DMS79 treated with DMSO at 0.1 percent for 48 hours (cell line): ENCODE measurements around the gene RCN1.
"Not testable (repeated sequence)": the region's sequence is repeated elsewhere in the genome, so short reads cannot be mapped to it uniquely, and the experiment has no call there.

Experiments
- DNase-seq: peaks from one replicate; lab custom pipeline; 2025; lab: John Stamatoyannopoulos, UW

RCN1 gene

GRCh38 chr11:32113200-32113919 lies 22.5 kb downstream of the RCN1 start:
- DNase-seq, result no peak

GRCh38 chr11:32113920-32114203 lies 23.0 kb downstream of the RCN1 start:
- no peak for DNase-seq

DNA sequence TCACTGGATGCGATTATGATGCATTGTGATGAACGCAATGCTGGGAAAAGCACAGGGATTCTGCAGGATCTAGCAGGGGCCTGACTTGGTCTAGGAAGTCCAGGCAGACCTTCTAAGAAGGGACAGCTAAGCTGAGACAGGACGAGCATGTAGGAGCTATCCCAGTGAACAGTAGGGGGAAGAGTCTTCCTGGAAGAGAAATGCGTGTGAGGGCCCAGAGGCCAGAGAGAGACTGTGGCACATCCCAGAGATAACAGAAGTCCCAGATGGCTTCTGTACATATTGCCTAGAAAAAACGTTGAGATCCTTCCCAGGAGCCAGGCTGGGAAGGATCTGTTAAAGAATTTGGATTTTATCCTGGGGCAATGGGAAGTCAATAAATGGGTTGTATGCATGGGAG lies 24.6 kb downstream of the RCN1 start:
- no peak for DNase-seq

DNA sequence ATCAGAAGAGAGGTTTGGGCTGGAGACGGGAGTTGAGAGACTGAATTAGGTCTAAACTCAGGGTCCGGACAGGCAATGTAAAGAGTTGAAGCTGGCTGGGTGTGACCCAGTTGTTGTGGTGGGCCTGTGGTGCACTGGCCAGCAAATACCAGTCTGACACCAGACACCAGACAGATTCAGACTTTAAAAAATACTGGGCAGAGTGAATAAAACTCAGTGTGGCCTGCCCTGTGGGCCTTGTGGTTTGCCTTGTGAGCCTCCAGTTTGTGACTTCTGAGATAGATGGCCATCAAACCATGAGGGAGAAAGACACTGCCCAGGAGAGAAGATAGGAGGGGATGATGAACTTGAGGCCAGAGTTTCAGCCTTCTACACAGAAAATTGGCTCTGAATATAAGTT lies 25.8 kb downstream of the RCN1 start:
- no peak for DNase-seq

- DNase-seq, result no peak
Observed at GRCh38 chr11:32118025-32118974, 27.4 kb downstream of the RCN1 start.

GRCh38 chr11:32119139-32119538 lies 28.3 kb downstream of the RCN1 start:
- DNase-seq, result not testable (repeated sequence)

GRCh38 chr11:32121012-32121411 lies 30.1 kb downstream of the RCN1 start:
- DNase-seq, result no peak

DNA sequence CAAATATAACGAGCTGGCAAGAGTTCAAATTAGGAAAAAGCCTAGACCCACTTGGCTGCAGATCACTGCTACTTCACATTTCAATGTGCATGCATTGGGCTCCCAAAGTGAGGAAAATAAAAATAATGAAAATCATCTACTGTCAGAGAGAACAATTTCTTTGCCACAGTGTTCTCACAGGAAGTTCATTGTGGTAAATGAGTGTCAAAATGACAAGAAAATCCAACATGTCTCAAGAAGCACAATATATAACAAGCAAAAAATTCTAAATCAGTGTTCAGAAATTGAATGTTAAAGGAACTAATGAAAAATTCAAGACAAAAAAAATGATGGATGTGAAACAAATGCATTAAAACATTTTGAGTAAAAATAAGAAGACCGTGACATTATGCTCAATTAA lies 31.3 kb downstream of the RCN1 start:
- no peak for DNase-seq

DNA sequence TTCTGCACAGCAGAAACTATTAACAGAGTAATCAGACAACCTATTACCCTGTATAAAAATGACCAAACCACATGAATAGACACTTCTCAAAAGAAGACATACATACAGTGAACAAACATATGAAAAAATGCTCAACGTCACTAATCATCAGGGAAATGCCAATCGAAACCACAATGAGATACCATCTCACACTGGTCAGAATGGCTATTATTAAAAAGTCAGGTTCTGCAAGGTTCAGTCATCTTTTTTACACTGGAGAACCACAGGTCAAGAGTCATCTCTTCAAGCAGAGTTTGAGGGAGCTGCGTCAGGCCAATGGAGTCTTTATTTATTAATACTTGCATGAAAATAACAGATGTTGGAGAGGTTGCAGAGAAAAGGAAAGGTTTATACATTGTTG lies 40.4 kb downstream of the RCN1 start:
- no peak for DNase-seq

DNA sequence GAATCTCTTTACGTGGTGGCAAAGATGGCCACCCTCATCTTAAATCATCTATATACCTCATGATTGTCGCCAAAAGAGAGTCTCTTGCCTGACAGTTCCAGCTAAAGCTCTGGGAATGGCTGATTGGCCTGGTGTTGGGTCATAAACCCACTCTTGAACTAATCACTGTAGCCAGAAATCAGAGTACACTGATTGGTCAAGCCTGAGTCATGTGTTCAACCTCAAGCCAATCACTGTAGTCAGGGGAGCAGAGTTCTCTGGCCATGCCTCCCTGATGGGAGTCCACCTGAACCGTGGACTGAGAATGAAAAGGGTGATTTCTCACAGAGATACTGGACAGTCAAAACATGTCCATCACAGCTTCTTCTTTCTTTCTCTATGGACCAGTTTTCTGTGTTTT lies 45.8 kb downstream of the RCN1 start:
- DNase-seq, result no peak

GRCh38 chr11:32137263-32137662 lies 46.4 kb downstream of the RCN1 start:
- DNase-seq, result no peak

DNA sequence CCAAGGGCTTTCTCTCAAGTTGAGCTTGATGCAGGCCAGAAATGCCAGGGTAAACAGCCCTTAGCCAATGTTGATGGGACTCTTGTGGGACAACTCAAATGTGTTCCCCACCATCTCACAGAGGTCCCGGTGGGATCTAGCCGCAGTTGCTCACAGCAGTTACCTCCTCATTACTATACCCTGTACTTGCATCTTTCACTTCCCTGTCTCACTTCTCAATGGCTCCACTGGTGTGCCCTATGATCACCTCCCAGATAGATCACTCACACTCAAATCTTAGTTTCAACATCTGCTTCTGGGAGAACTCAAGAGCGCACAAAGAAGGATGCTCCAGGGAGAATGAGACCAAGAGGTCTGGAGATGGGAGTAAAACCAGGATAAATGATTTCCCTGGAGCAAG lies 47.0 kb downstream of the RCN1 start:
- DNase-seq, result no peak

DNA sequence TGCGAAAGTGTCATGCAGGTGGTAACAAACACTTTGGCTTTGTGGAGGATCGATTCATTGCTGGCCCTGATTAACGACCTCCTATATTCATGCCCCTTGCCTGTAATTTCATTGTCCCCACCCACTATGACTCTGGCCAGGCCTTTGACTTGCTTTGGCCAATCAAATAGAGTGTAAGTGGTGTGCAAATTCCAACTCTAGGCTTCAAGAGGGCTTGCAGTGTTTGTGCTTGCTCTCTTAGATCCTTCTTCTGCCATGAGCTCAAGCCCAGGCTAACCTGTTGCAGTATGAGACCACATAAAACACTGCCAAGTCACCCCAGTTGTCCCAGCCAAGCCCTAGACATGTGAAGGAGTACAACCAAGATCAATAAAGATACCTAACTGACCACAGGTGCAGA lies 48.0 kb downstream of the RCN1 start:
- DNase-seq, result no peak

DNA sequence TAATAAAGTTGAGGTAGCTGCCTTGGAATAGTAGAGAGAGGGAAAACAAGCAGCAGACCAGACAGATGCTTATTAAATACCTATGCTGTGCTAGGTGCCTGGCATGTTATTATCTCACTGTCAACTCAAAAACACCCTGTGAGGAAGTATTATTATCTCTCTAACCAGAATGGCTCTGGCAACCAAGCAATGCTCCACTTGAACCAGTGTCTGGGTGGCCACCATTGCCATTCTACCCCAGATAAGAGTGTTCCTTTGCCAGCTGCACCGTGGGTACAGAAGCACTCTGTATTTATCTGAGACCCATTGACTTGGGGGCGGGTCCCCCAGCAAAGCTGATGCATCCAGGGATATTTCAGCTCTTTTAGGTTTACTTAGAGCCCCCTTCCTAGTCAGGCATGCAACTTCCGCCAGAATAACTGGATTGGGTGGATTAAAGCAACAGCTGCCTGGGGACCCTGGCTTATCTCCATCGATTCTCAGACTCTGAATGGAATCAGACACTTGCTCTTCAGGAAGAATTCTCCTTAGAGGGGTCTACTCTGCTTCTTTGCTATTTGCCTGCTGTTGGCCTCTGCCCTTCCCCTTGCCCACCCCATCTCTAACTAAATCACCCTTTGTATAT lies 49.1 kb downstream of the RCN1 start:
- no peak for DNase-seq

DNA sequence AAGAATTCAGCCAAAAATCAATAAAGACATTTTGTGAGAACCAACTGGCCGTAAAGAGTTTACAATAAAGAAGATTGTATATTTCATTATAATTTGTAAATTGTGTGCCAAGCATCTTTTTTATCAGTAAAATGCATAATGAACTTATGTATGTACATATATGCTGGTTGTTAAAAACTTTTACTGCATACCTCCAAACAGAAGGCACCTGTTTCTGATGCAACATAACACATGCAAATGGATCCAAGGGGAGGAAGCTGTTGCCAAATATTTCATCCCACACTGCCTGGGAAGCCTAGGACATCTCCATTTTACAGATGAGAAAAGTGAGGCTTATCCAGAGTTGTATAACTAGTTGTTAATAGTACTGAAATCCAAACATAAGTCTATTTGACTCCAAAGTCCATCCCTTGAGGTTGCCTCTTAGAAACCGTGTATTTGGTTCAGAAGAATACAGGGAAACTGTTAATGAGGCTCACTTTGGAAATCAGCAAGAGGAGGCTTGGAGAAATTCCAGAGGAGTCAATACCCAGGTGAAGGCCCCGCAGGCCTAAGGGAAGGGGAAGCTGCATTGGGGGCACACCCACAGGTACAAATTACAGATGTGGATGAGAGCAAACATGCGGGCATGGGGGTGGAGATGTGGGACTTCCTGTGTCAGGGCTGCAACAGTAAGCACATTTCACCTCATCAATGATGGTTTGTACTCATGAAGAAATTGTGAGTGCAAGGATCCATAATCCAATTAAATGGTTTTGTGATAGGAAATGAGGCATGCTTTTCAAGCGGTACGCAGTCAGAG lies 51.1 kb downstream of the RCN1 start:
- no peak for DNase-seq

- DNase-seq, result no peak
Observed at GRCh38 chr11:32143378-32143777, 52.5 kb downstream of the RCN1 start.

GRCh38 chr11:32145282-32145681 lies 54.4 kb downstream of the RCN1 start:
- DNase-seq, result no peak

DNA sequence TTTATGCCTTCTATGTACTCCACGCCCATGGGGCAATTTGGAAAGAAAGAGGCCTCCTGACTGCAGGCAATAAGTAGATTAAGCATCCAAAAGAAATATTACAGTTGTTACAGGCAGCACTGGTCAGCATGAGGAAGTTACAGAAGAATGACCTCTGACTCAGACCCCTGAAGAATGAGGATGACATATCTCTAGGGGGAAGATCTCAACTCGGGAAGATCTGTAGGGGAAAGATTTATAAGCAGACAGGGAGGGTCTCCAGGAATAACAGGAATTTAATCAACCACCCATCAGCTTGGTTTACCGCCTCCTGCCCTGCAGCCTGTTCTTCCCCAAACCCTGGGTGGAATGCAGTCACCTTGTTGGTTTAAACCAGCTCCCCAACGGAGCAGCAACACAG lies 58.0 kb downstream of the RCN1 start:
- DNase-seq, result no peak

GRCh38 chr11:32149748-32150147 lies 58.9 kb downstream of the RCN1 start:
- no peak for DNase-seq

- DNase-seq, result no peak
Observed at GRCh38 chr11:32151027-32151426, 60.2 kb downstream of the RCN1 start.

DNA sequence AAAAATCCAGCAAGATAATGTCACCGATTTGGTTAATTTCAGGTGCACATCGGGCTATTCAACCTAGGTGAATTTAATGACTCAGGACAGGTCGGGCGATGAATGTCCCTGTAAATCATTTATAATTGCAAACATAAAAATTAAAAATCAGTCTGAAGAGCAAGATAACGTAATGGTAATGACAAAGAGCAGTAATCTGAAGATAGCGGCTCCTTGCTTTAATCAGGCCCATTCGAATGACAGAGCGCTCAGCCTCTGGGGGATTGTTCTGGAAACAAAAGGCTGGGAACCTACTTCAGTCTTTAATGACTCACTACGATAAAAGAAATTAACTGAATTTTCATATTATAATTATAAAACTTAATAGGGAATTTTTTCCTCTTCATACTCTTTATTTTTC lies 61.3 kb downstream of the RCN1 start:
- DNase-seq, result no peak

DNA sequence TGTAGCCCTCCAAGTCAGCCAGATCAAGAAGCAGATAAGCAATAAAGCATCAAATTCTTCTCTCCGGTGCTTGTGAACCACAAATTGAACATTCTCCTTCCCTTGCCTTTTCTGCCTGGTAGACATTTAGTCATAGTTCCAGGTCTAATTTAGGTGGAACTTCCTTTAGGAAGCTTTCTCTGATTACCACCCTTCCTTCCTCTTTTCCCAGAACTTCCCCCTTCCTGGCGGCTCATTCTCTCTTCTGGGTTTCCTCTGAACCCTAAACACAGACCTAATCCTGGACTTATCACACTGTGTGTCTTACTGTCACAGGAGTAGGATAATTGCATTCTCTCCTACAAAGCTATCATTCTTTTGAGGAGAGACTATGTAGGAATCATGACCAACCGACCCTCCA lies 61.9 kb downstream of the RCN1 start:
- no peak for DNase-seq
